ENCODE measurements around the gene ATXN1.

The ATXN1 gene

GRCh38 chr6:16539086-16539931 lies 222.0 kb downstream of the ATXN1 start:
- DNase-seq (ENCODE audit: low spot score): no peak
- no peak for TF ChIP-seq CTCF (IDR thresholded peaks at IDR 0.05; ENCODE audit: extremely low read depth, missing control alignments)

- TF ChIP-seq CTCF (IDR thresholded peaks at IDR 0.05; ENCODE audit: extremely low read depth, missing control alignments): no peak
- DNase-seq (ENCODE audit: low spot score): no peak
These were observed 225.7 kb downstream of the ATXN1 start for GRCh38 chr6:16535564-16535963.

- no peak for TF ChIP-seq CTCF (IDR thresholded peaks at IDR 0.05; ENCODE audit: extremely low read depth, missing control alignments)
- DNase-seq (ENCODE audit: low spot score): no peak
These were observed 227.5 kb downstream of the ATXN1 start for GRCh38 chr6:16533721-16534136.

GRCh38 chr6:16533210-16533609 lies 228.1 kb downstream of the ATXN1 start:
- DNase-seq (ENCODE audit: low spot score): no peak
- no peak for TF ChIP-seq CTCF (IDR thresholded peaks at IDR 0.05; ENCODE audit: extremely low read depth, missing control alignments)

- no peak for TF ChIP-seq CTCF (IDR thresholded peaks at IDR 0.05; ENCODE audit: extremely low read depth, missing control alignments)
These were observed 233.6 kb downstream of the ATXN1 start for GRCh38 chr6:16527691-16528090.

GRCh38 chr6:16524380-16524707 lies 236.9 kb downstream of the ATXN1 start:
- DNase-seq (ENCODE audit: low spot score): no peak
- no peak for TF ChIP-seq CTCF (IDR thresholded peaks at IDR 0.05; ENCODE audit: extremely low read depth, missing control alignments)

More at GRCh38 chr6:16527691-16528090, 233.6 kb downstream of the ATXN1 start:
- no peak for DNase-seq (ENCODE audit: low spot score)

GRCh38 chr6:16523606-16524379 lies 237.5 kb downstream of the ATXN1 start:
- no peak for DNase-seq (ENCODE audit: low spot score)

More at GRCh38 chr6:16523606-16524379, 237.5 kb downstream of the ATXN1 start:
- no peak for TF ChIP-seq CTCF (IDR thresholded peaks at IDR 0.05; ENCODE audit: extremely low read depth, missing control alignments)
